Measurements from ENCODE around the gene GFOD1.

GFOD1 gene

DNA sequence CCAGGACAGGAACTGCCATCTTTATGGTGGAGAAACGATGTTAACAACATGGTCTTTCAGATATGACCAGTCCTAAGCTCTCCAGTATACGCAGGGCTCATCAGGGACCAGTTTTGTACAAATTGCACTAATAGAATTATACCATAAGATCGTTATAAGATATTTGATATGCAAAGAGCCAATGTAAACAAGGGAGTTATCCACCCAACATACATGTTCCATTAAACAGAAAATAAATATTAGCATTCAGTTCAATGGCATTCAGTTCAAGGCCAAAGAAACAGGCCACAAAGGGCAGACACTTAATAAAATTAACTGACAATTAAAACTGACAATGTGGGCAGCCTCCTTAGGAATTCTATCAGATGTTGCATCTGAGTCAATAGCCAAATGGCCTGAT, 2.6 kb downstream of the GFOD1 start:
- no peak for DNase-seq

DNA sequence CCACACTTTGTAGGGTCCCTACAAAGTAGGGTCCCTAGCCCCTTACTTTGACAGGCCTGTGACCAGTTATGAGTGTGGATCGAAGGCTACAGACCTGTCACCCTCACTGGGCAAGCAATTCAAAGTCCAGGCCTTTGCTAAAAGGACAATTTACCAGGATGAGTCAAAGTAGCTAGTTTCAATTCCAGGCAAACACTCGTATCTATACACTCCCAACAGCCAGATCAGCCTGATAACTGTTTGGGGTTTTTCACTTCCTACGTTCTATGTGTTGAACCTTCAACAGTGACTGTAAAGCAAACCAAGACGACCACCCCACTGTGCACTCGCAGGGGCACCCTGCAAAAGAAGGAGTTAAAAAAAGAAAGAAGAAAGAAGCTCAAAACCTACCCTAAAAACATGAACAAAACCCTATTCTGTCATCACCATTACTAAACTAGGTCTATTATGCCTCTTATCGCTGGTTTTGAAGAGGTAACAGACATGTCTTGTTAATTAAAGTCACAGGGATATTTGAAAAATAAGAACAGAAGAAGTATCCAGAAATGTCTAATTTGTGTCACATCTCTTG, 3.2 kb downstream of the GFOD1 start:
- DNase-seq, result no peak

DNA sequence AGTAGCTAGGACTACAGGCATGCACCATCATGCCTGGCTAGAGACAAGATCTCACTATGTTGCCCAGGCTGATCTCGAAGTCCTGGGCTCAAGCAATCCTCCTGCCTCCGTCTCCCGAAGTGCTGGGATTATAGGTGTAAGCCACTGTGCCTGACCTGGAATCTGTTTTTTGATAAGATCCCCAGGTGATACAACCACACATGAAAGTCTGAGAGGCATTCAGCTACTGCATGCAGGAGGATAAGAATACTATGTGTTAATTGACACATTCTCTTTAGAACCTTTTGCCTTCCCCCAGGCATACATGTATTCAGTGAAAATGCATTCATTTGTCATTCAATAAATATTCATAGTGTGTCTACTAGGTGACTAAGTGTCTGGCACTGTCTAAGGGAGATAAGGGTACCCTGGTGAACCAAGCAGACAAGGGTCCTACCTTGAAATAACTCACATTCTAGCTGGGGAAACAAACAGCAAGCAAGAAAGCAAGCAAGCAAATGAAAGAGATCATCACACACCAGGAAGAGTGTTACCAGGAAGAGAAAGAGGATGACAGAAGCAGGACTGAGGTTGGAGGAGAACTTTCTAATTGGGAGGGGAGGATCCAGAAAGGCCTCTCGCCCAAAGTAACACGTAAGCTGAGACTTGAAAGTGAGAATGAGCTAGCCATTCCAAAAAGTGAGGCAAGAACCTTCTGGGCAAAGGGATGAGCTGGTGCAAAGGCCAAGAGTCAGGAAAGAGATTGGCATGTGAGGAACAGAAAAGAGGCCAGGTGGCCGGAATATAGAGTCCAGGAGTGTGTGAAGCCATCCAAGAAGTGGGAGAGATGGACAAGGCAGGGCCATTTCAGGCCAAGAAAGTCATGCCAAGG, 6.5 kb downstream of the GFOD1 start:
- DNase-seq, result no peak

DNA sequence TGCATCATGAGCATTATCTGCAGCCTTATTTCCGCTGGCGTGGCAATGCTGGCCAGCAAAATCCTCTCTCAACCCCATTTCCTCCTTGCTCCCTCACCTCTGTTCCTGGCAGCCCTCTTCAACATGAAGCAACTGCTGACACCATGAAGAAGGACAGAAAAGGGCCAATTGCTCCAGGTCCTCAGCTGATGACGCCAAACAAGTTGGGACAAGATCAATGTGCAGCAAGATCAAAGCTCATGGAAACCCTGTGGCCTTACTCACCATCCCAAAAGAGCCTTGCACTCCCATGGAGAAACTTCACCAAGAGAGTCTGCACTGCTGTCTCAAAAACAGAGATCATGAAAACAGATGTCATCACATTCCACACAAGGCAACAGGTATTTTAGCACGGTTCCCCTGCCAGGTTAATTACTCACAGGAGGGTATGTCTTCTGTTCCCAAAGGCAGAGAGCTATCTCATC, 7.4 kb downstream of the GFOD1 start:
- DNase-seq, result no peak

DNA sequence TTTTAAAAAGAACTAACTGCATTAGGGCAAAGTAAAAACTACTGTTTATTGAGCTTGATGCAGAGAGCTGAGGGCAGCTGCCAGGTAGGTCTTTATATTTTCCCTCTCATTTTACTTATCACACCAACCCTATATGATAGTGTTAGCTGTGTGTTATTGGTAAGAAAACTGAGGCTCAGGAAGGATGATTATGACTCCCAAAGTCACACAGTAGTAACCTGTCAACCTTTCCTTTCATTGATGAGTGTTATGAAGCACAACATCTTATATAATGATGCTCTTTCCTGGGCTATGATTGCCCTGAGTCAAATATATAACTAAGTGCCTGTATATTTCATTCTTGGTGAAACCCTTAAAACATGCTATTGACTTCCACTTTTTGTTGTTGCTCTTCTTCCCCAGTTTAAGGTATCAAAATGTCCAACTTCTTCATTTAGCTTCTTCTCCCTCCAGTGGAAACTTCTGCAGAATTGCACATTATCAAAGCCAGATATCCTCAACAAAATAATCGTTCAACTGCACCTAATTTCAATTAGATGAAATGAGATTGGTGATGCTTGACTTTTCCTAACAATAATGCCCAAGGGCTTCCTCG, 8.1 kb downstream of the GFOD1 start:
- DNase-seq, result no peak

DNA sequence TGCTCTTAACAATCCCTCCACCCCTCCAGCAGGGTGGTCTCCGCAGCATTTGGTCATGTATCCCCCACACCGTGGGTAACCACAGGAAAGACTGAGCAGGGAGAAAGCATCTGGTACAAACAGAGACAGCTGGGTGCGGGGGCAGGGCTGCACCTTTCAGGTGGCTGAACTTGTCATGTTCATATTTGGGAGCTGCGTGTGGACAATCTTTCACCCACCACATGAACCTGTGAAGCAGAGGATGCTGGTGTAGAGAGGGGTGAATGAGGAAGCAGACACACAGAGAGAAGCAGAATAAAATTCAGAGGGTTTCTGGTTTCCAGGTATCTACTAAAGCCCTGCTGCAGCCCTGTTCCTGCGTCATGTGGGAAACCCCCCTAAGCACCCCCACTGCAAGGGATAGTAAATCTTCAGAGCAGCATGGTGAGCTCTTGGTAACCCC, 8.9 kb downstream of the GFOD1 start:
- DNase-seq, result no peak

DNA sequence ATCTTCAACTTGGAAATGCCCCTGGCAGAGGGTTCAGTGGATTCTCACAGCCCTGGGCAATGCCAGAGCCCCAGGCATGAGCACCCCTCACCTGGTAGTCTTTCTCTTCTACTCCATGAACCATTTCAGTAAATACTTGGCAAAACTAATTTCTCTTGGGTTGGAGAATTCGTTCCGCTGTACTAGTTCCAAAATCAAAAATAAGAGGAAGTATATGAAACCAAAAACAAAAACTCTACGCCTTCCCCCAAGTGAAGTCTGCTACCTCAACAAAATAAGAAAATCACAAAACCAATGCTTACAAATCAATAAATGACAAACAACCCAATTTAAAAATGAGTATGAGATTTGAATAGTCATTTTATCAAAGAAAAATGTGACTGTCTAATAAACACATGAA, 12.6 kb downstream of the GFOD1 start:
- DNase-seq, result no peak

DNA sequence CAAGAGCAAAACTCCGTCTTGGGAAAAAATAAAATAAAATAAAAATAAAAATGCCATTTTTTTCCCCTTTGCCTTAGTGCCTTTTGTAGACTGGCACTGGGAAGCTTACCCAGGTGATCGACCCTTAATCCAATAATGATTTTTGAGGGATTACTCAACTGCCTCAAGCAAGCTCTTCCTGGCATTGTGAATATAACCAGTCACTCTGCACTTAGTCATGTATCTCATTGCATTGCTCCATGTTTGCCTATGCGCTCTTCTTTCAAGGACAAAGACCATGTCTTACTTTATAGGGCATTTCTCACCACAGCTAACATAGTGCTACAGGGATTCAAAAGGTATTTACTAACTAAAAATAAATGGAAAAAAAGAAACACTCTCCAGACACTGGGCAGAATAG, 13.0 kb downstream of the GFOD1 start:
- no peak for DNase-seq

DNA sequence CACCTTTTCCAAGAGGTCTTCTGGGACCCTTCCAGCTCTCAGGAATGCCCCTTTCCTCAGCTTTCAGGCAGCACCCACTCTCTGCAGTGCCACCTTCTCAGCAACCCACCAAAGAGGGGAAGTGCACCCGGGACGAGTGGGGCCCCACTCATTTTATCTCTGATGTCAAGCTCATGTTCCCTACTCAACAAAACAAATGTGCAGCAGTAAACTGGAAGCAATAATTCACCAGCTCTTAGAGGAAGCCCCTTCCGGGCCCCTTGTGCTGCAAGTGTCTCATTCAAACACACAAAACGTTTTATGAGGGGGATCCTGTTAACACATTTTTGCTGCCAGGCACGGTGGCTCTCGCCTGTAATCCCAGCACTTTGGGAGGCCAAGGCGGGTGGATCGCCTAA, 13.6 kb downstream of the GFOD1 start:
- DNase-seq, result no peak

DNA sequence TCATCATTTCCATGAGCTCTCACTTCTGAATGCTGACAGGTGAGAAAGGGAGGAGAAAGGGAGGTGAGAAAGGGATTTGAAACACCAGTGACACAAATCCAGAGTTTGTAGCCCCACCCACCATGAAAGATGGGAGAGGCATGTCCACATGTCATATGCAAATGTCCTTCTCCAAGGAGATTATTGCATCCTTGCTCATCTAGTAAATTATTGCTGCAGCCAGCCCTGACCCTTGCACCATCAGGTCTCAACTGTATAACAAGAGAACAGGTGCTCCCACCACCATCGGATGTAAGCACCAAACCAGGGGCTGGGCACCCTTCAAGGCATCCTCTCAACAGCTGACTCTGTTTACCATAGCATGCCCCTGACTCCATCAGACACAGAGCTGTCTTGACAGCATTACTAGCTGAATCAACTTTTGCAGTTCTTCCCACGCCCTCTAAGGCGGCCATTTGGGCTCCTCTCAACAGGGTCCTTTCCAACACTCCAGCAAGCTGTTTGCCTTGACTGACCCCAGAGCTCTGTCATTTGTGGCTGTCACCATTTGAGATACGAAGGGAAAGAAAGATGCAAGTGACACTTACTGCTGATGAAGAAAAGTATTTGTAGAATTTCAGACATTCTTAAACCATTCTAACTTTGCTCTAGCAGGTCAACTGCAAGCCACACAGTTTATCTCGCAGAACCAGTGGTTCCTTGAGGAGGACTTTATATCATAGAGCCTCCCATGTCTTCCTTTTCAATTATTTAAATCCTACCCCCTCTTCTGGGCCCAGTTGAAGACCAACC, 14.2 kb downstream of the GFOD1 start:
- DNase-seq, result no peak

DNA sequence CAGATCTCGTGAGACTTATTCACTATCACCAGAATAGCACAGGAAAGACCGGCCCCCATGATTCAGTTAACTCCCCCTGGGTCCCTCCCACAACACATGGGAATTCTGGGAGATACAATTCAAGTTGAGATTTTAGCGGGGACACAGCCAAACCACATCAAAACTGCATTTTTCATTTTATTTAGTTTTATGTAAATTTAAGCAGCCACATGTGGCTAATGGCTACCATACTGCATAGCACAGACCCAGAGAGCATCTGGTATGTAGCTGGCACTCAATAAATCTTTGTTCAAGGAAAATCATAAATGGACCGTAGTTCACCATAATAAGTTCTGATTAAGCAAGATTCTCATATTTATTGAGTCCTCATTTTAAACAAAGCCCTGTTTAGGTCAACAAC, 15.3 kb downstream of the GFOD1 start:
- no peak for DNase-seq

DNA sequence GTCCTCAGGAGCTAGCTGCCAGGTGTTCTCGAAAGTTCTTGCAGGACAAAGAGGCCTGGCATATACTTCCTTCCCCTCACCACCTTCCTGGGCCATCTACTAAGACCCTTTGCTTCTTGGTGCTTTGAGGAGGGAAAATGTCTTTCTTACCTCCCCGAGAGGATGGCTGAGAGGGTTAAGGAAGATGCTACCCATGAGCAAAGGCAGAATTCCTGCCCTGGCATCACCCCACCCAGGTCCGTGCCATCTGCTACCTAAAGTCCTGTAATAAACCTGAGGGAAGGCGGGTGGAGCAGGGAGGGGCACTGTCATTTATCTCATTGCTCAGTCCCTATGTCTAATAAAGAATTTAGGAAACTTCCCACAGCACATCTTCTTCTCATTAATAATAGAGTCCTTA, 16.2 kb downstream of the GFOD1 start:
- DNase-seq, result no peak

DNA sequence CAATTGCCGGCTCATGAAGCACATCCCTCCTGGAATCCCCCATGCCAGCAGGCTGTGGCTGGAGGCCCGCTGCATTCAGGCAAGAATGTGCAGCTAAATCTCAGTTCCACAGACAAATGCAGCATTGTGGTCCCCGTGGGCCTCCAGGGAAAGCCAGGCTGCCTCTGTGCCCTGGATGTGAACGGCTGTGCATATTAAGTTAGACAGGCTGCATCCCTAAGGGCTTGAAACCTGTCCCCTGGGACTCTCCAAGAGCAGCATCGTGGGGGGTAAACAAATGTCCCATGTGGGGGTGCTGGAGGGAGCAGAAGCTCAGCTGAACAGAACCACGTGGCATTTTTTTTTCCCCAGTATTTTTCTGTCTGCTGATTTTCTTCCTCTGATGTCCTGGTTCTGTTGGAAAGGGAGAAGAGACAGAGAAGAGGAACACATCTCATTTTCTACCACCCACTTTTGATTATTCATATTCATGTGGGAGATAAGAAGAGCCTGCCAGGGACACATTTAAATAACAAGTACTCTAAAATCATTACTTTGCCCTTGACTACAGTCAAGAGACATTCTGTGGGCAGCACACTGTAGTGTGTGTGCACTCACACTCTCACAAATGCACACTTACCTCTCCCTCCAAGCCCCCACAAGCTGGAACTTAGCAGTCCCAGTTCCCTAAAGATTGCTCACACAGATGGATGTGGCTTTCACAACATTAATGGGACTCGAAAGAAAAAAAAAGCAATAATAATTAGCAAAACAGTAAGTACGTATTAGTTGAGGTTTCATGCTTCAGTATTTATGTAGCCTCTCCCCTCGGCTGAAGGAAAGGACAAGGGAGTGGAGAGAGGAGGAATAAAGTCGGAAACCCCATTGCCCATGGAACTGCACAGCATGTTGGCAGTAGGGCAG, 16.9 kb downstream of the GFOD1 start:
- DNase-seq, result no peak

DNA sequence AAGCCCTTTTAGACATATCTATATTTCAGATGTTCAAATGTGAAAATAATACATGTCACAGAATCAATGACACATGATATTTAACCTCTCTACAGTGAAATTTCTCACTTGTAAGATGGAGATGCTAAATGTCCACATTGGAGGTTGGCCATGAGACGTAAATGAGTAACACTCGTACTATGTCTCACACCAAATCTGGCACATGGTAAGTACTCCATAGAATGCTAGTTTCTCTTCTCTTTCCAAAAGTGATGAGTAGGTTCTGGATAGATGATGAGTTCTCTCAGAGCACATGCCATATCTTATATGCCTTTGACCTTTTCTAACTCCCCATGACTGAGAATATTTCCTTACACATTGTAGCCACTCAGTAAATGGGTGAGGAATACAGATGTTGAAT, 17.7 kb downstream of the GFOD1 start:
- no peak for DNase-seq

DNA sequence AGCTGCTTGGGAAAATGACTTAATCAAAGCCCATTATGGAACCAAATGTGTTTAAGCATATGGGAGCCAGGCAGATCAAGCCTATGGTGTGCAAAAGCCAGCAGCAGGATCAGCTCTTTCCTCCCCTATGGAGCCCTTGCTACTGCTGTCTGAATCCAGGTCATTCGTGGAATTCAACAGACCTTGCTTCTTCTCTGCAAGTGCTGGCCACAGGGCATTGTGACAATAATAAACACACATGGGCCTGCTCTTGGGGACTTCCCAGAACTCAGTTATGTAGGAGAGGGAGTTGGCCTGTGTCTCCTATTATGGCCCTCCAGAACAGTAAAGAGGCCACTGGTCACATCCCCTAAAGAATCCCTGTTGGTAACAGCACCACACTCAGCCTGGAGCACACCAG, 18.6 kb downstream of the GFOD1 start:
- no peak for DNase-seq

DNA sequence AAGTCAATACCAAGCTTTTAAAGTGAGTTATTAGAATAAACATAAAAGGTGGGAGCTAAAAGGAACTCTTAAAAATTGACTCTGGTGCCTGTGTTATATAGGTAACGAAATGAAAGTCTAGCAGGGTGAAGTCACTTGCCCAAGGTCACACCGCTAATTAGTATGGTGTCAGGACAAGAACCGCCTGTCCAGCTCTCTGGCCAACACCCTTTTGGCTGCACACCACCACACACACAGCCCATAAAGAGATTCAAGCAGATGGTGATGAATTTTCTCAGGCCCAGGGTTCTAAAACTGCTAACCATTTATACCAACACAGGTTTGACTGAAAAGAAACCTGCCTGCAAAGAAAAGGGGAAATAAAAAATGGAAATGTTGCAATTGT, 20.2 kb downstream of the GFOD1 start:
- no peak for DNase-seq

DNA sequence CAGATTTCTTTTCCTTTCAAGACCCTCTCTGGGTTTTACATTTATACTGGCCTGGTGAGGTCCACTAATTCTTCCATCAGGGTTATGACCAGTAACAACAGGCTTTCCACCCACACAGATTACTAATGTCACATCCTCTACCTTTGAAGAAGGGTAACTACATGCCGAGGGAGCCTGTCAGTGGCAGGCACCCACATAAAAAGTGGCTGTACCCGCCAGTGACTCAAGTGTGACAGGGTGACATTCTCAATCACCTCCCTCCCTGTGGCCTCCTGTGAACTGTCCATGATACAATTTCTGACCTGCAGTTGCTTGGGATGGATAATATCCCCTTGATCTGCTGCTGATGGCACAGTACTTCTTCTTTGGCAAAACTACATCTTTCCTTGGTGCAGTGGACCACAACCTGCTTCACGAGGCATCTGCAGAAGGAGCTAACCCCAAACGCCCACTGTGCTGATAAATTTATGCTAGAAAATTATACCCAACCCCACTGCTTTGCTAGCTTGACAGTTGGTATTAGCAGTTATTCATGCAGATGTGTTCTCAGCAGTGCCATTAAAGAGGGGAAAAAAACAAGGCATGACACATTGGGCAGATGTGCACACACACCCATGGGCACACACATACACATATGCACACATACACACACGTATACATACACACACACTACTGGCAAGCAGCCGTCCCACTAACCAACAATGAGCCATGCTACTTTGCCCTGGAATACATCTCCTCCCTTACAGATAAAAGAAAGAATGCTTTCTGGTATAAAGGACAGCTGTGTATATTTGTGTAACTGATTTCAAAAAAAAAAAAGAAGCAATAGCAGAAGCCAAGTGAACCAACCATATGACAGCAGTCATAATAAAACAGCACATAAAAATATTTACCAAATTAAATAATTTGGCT, 20.8 kb downstream of the GFOD1 start:
- DNase-seq, result no peak

DNA sequence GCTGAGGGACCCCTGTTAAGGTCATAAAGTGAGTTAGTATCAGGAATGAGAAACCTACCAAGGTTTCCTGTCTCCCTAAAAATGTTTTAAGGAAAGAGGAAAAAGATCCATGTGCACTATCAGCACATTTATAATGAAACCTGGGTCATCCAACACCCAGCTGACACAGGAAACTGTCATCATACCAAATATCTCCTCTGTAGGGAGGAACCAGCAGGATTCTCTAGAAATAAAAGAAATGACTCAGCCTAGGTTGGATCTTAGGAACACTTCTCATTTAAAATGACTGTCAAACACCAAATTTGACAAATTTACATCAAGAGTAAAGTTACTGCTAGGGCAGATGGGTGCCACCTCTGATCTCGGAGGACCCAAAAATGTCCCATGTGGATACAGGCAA, 21.7 kb downstream of the GFOD1 start:
- DNase-seq, result no peak

DNA sequence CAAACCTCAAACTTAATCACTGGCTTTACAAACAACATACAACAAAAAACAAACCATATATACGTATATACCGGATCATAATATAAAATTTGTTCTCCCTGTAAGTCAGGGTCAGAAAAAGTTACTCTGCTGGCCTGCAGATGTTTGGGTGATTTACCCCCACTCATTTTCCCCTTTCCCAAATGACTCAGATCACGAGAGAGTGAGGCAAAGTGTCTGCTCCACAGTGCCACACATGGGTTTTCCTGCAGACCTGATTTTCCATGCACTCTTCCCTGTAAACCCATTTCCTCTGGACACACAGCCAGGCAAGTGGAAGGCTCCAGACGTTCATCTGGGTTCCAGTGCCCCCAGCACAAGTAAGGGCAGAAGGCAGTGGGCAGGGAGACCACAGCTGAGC, 23.5 kb downstream of the GFOD1 start:
- DNase-seq, result no peak

DNA sequence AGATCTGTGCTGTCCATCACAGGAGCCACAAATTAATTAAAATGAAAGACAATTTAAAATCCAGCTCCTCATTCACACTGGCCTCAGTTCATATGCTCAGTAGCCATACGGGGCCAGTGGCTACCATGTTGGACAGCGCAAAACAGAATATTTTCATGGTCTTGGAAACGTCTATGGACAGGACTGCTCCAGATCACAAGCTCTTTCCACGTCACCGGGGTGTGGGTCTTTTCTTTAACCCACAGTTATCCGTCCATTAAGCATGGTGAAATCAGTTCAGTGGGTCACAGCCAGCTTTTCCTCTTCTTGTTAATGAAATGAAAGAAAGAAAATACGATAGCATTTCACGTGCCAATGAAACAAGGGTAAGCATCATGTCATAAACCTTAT, 24.1 kb downstream of the GFOD1 start:
- no peak for DNase-seq
